ENCODE data around the gene LIPA. TPM values are rescaled to one million over a fixed set of nuclear protein-coding genes. Genes with fewer than 3 reads are reported as not detected.
A peak's percentile ranks its signal among the peaks of the same experiment; 100 is the strongest.
"Not testable (repeated sequence)": the region's sequence is repeated elsewhere in the genome, so short reads cannot be mapped to it uniquely, and the experiment has no call there.

Gene LIPA
- total RNA-seq, 2 experiments from 2014 or later: 17.0 to 22.1 TPM

- H3K27me3 Mint-ChIP-seq, POLR2A ChIA-PET, H3K4me3 Mint-ChIP-seq, ATAC-seq: not testable (repeated sequence)
- CTCF ChIA-PET: interaction anchor here (1.3 kb wide), 1 partner anchor 307 kb away, joined by 3 read pairs; no protein-coding TSS in a partner anchor
- peaks cover 30% of the 10 kb centered on the region for H3K4me1 Mint-ChIP-seq
- H3K36me3 Mint-ChIP-seq (ENCODE audit: low read depth): peaks cover 16% of the 10 kb centered on the region
- DNase-seq: peak; percentile 61
- intact Hi-C loops (cut with DNase I, micrococcal nuclease): loop anchor here (10.0 kb wide), 2 partner anchors 450 to 1620 kb away; partner anchors contain the start of genes KIF20B (in 1 of the 2) and RPP30 (in 1 of the 2)
- peaks cover 25% of the 10 kb centered on the region for H3K9me3 Mint-ChIP-seq (ENCODE audit: low read depth)
- peak overlapping the region; percentile 82 for H3K27ac Mint-ChIP-seq
Measured at GRCh38 chr10:89255091-89255579, 3.6 kb upstream of the LIPA start.

GRCh38 chr10:89252225-89252585 is 630 bp upstream of the LIPA start:
- ChIA-PET CTCF (interaction anchor here (1.2 to 2.5 kb wide), 6 partner anchors 9 to 310 kb away, joined by 3 to 12 read pairs (median 4); partner anchors contain the start of gene IFIT2), POLR2A (interaction anchor here (1.0 to 1.2 kb wide), 2 partner anchors 391 to 1620 kb away, joined by 3 read pairs; no protein-coding TSS in a partner anchor)
- intact Hi-C loops (cut with DNase I, micrococcal nuclease): loop anchor here (1.0 to 10.0 kb wide), 5 partner anchors 140 to 1623 kb away; partner anchors contain the start of genes IFIT1 (in 1 of the 2), IFIT5 (in 1 of the 2), KIF20B (in 1 of the 2) and PANK1 (in 1 of the 2)
- Mint-ChIP-seq H3K9me3 (ENCODE audit: low read depth) (peaks cover 25% of the 10 kb centered on the region), H3K27me3 (peaks cover 2% of the 10 kb centered on the region), H3K4me1 (peaks cover 47% of the 10 kb centered on the region), H3K36me3 (ENCODE audit: low read depth) (peaks cover 20% of the 10 kb centered on the region), H3K4me3 (peak overlapping the region; percentile 10), H3K27ac (no peak overlapping the region)
- no peak for DNase-seq
- no peak for ATAC-seq

- peak overlapping the region; percentile 74 for H3K27ac Mint-ChIP-seq
- intact Hi-C loops (cut with DNase I, micrococcal nuclease): loop anchor here (10.0 kb wide), 2 partner anchors 454 to 1624 kb away; partner anchors contain the start of genes KIF20B (in 1 of the 2) and RPP30 (in 1 of the 2)
- peaks cover 25% of the 10 kb centered on the region for H3K9me3 Mint-ChIP-seq (ENCODE audit: low read depth)
- peaks cover 20% of the 10 kb centered on the region for H3K36me3 Mint-ChIP-seq (ENCODE audit: low read depth)
- H3K4me3 Mint-ChIP-seq: peak overlapping the region; percentile 80
- H3K27me3 Mint-ChIP-seq: peaks cover 2% of the 10 kb centered on the region
- DNase-seq (no peak), ATAC-seq (no peak)
- peaks cover 47% of the 10 kb centered on the region for H3K4me1 Mint-ChIP-seq
- CTCF ChIA-PET: interaction anchor here (0.7 to 2.5 kb wide), 12 partner anchors 8 to 318 kb away, joined by 3 to 12 read pairs (median 4); partner anchors contain the start of gene IFIT2
- POLR2A ChIA-PET: interaction anchor here (1.0 to 1.2 kb wide), 2 partner anchors 393 to 1621 kb away, joined by 3 read pairs; no protein-coding TSS in a partner anchor
Measured at GRCh38 chr10:89250865-89251408, 638 bp downstream of the LIPA start.

- no peak for ATAC-seq
- Mint-ChIP-seq H3K4me3 (no peak overlapping the region), H3K9me3 (ENCODE audit: low read depth) (peaks cover 12% of the 10 kb centered on the region), H3K27ac (no peak overlapping the region), H3K27me3 (no peaks in the 10 kb centered on the region), H3K4me1 (peaks cover 35% of the 10 kb centered on the region), H3K36me3 (ENCODE audit: low read depth) (peaks cover 14% of the 10 kb centered on the region)
- DNase-seq: no peak
- CTCF ChIA-PET: interaction anchor here (0.7 to 1.4 kb wide), 9 partner anchors 9 to 266 kb away, joined by 3 to 6 read pairs (median 3); partner anchors contain the start of gene IFIT5
- POLR2A ChIA-PET: no interaction called here
- intact Hi-C loops (cut with DNase I, micrococcal nuclease): no loop called here
Measured at GRCh38 chr10:89248990-89249389, 2.6 kb downstream of the LIPA start.

- POLR2A ChIA-PET; H3K27me3 Mint-ChIP-seq; H3K9me3 Mint-ChIP-seq (ENCODE audit: low read depth); H3K36me3 Mint-ChIP-seq (ENCODE audit: low read depth); H3K27ac Mint-ChIP-seq; DNase-seq; ATAC-seq; intact Hi-C loops (cut with DNase I, micrococcal nuclease); H3K4me3 Mint-ChIP-seq: not testable (repeated sequence)
- H3K4me1 Mint-ChIP-seq: peaks cover 35% of the 10 kb centered on the region
- CTCF ChIA-PET: interaction anchor here (0.7 to 1.1 kb wide), 3 partner anchors 9 to 491 kb away, joined by 3 to 5 read pairs (median 3); no protein-coding TSS in a partner anchor
Measured at GRCh38 chr10:89247623-89248022, 4.0 kb downstream of the LIPA start.

- ChIA-PET CTCF (interaction anchor here (0.8 to 1.7 kb wide), 2 partner anchors 28 to 147 kb away, joined by 3 to 4 read pairs; partner anchors contain the start of gene IFIT1), POLR2A (no interaction called here)
- peaks cover 8% of the 10 kb centered on the region for H3K36me3 Mint-ChIP-seq (ENCODE audit: low read depth)
- H3K27me3 Mint-ChIP-seq: no peaks in the 10 kb centered on the region
- no peak for DNase-seq
- no peak overlapping the region for H3K4me3 Mint-ChIP-seq
- intact Hi-C loops (cut with DNase I, micrococcal nuclease): no loop called here
- no peaks in the 10 kb centered on the region for H3K9me3 Mint-ChIP-seq (ENCODE audit: low read depth)
- peaks cover 28% of the 10 kb centered on the region for H3K4me1 Mint-ChIP-seq
- no peak overlapping the region for H3K27ac Mint-ChIP-seq
- ATAC-seq: no peak
Measured at GRCh38 chr10:89245802-89246201, 5.8 kb downstream of the LIPA start.

- peaks cover 5% of the 10 kb centered on the region for H3K36me3 Mint-ChIP-seq (ENCODE audit: low read depth)
- no peak overlapping the region for H3K4me3 Mint-ChIP-seq
- no peak for DNase-seq
- intact Hi-C loops (cut with DNase I, micrococcal nuclease): no loop called here
- H3K27ac Mint-ChIP-seq: no peak overlapping the region
- peaks cover 8% of the 10 kb centered on the region for H3K4me1 Mint-ChIP-seq
- POLR2A ChIA-PET: no interaction called here
- no peaks in the 10 kb centered on the region for H3K9me3 Mint-ChIP-seq (ENCODE audit: low read depth)
- CTCF ChIA-PET: interaction anchor here (1.1 to 2.5 kb wide), 2 partner anchors 9 to 25 kb away, joined by 3 to 7 read pairs; partner anchors contain the start of gene LIPA
- ATAC-seq: no peak
- H3K27me3 Mint-ChIP-seq: no peaks in the 10 kb centered on the region
Measured at GRCh38 chr10:89242840-89243568, 8.6 kb downstream of the LIPA start.

GRCh38 chr10:89242345-89242684 is 9.3 kb downstream of the LIPA start:
- peaks cover 5% of the 10 kb centered on the region for H3K4me1 Mint-ChIP-seq
- ChIA-PET POLR2A (no interaction called here), CTCF (interaction anchor here (1.1 to 1.6 kb wide), 2 partner anchors 9 to 25 kb away, joined by 3 to 5 read pairs; partner anchors contain the start of gene LIPA)
- DNase-seq (no peak), ATAC-seq (no peak)
- intact Hi-C loops (cut with DNase I, micrococcal nuclease): no loop called here
- H3K27ac Mint-ChIP-seq: no peak overlapping the region
- no peak overlapping the region for H3K4me3 Mint-ChIP-seq
- H3K9me3 Mint-ChIP-seq (ENCODE audit: low read depth): no peaks in the 10 kb centered on the region
- H3K36me3 Mint-ChIP-seq (ENCODE audit: low read depth): peaks cover 5% of the 10 kb centered on the region
- H3K27me3 Mint-ChIP-seq: no peaks in the 10 kb centered on the region

- POLR2A ChIA-PET: no interaction called here
- ATAC-seq: no peak
- intact Hi-C loops (cut with DNase I, micrococcal nuclease): no loop called here
- DNase-seq: no peak
- no peaks in the 10 kb centered on the region for H3K27me3 Mint-ChIP-seq
- H3K36me3 Mint-ChIP-seq (ENCODE audit: low read depth): peaks cover 5% of the 10 kb centered on the region
- no peaks in the 10 kb centered on the region for H3K9me3 Mint-ChIP-seq (ENCODE audit: low read depth)
- no peak overlapping the region for H3K27ac Mint-ChIP-seq
- H3K4me1 Mint-ChIP-seq: peaks cover 5% of the 10 kb centered on the region
- no peak overlapping the region for H3K4me3 Mint-ChIP-seq
- CTCF ChIA-PET: interaction anchor here (0.7 to 1.6 kb wide), 3 partner anchors 24 to 292 kb away, joined by 3 to 5 read pairs (median 3); partner anchors contain the start of gene IFIT1
Measured at GRCh38 chr10:89241486-89242344, 9.9 kb downstream of the LIPA start.

GRCh38 chr10:89241026-89241425 is 10.5 kb downstream of the LIPA start:
- no peak for ATAC-seq
- CTCF ChIA-PET: interaction anchor here (0.7 to 1.6 kb wide), 4 partner anchors 10 to 293 kb away, joined by 3 to 5 read pairs (median 3); partner anchors contain the start of gene IFIT1
- POLR2A ChIA-PET: no interaction called here
- H3K36me3 Mint-ChIP-seq (ENCODE audit: low read depth): peaks cover 5% of the 10 kb centered on the region
- intact Hi-C loops (cut with DNase I, micrococcal nuclease): no loop called here
- H3K9me3 Mint-ChIP-seq (ENCODE audit: low read depth): no peaks in the 10 kb centered on the region
- H3K4me1 Mint-ChIP-seq: peaks cover 5% of the 10 kb centered on the region
- DNase-seq: no peak
- H3K27me3 Mint-ChIP-seq: no peaks in the 10 kb centered on the region
- H3K27ac Mint-ChIP-seq: no peak overlapping the region
- H3K4me3 Mint-ChIP-seq: no peak overlapping the region

Measured in activated CD4-positive, alpha-beta T cell treated with anti-CD3 and anti-CD28 coated beads for 36 hours (primary cell).